Activated CD8-positive, alpha-beta memory T cell treated with anti-CD3 and anti-CD28 coated beads, Interleukin-2, amount 10 ng/mL, durations not matched to agents 7 days and 5 days (primary cell): ENCODE results near the gene CFAP92. TPM values are rescaled to one million over a fixed set of nuclear protein-coding genes. Genes with fewer than 3 reads are reported as not detected.

ENCODE experiments used
- ATAC-seq: fragments of 150-1000 bp; cut with Tn5 transposase; one replicate; pipeline ENCODE4 v1.10.0; 2021; ENCODE audit warnings: moderate library complexity
- CTCF ChIA-PET: fragments of 350-600 bp; sonication (Branson Sonifier 250); formaldehyde crosslinking; loops from one replicate; lab custom pipeline; 2021; ENCODE audit warnings: antibody characterized with exemption; lab: Charles Lee
- DNase-seq: peaks from one replicate; pipeline ENCODE4 v3.0.0-alpha.2; 2020
- H3K27ac Mint-ChIP-seq: one replicate; pipeline ENCODE4 v1.8.0; 2021; ENCODE audit warnings: mild to moderate bottlenecking, mixed read lengths
- H3K27me3 Mint-ChIP-seq: one replicate; pipeline ENCODE4 v1.8.0; 2021; ENCODE audit warnings: mixed read lengths
- H3K36me3 Mint-ChIP-seq: one replicate; pipeline ENCODE4 v1.8.0; 2021; ENCODE audit warnings: mild to moderate bottlenecking, mixed read lengths
- H3K4me1 Mint-ChIP-seq: one replicate; pipeline ENCODE4 v1.8.0; 2021; ENCODE audit warnings: mixed read lengths
- H3K4me3 Mint-ChIP-seq: one replicate; pipeline ENCODE4 v1.8.0; 2021; ENCODE audit warnings: mild to moderate bottlenecking, moderate library complexity, mixed read lengths
- H3K9me3 Mint-ChIP-seq: one replicate; pipeline ENCODE4 v1.8.0; 2022; ENCODE audit warnings: low read depth, mixed read lengths
- total RNA-seq, 2 experiments: library from RNA; stranded (reverse); gene quantifications; one replicate each; pipeline ENCODE4 v1.2.3, GENCODE V29; 2021

Gene CFAP92
- total RNA-seq, 2 experiments from 2014 or later, result 0.12 TPM; not detected in 1

- H3K4me1 Mint-ChIP-seq, result peaks cover 34% of the 10 kb centered on the region
- ATAC-seq, result no peak
- no peaks in the 10 kb centered on the region for H3K9me3 Mint-ChIP-seq
- peak overlapping the region; percentile 55 for H3K27ac Mint-ChIP-seq
- CTCF ChIA-PET, result interaction anchor here (0.6 to 3.1 kb wide), 7 partner anchors 9 to 224 kb away, joined by 3 to 10 read pairs (median 4); no protein-coding TSS in a partner anchor
- no peak for DNase-seq
- peaks cover 1% of the 10 kb centered on the region for H3K36me3 Mint-ChIP-seq
- H3K27me3 Mint-ChIP-seq, result no peaks in the 10 kb centered on the region
- no peak overlapping the region for H3K4me3 Mint-ChIP-seq
Measured at GRCh38 chr3:129022114-129023007, 28.5 kb upstream of the CFAP92 start.

GRCh38 chr3:129021140-129021551 is 27.3 kb upstream of the CFAP92 start:
- Mint-ChIP-seq H3K27me3 (no peaks in the 10 kb centered on the region), H3K27ac (no peak overlapping the region), H3K4me3 (no peak overlapping the region), H3K4me1 (peaks cover 36% of the 10 kb centered on the region), H3K36me3 (peaks cover 1% of the 10 kb centered on the region), H3K9me3 (no peaks in the 10 kb centered on the region)
- ATAC-seq, result no peak
- CTCF ChIA-PET, result interaction anchor here (0.8 to 3.1 kb wide), 2 partner anchors 32 to 50 kb away, joined by 3 to 10 read pairs; no protein-coding TSS in a partner anchor
- DNase-seq, result no peak

GRCh38 chr3:129020691-129021090 is 26.8 kb upstream of the CFAP92 start:
- Mint-ChIP-seq H3K36me3 (peaks cover 1% of the 10 kb centered on the region), H3K4me1 (peaks cover 36% of the 10 kb centered on the region)
- CTCF ChIA-PET, result interaction anchor here (1.0 to 3.1 kb wide), 2 partner anchors 32 to 50 kb away, joined by 4 to 10 read pairs; no protein-coding TSS in a partner anchor

DNA sequence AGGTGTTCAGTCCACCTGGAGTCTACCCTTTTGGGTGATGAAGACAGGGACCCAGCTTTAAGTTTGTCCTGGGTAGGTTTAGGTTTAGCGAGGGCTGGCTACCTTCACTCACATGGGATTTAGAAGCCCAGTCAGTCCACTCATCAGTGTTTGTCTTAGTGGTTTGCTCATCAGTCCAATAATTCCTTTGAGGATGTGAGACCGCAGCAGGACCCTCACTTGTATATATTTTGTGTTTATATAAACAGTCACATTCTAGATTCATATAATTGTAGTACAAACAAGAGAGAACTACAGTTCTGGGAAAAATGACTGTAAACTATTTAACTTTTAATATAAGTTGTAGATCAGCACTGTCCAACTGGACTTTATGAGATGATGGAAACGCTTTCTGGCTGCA is 25.4 kb upstream of the CFAP92 start:
- Mint-ChIP-seq H3K36me3 (no peaks in the 10 kb centered on the region), H3K27ac (no peak overlapping the region), H3K27me3 (no peaks in the 10 kb centered on the region), H3K4me3 (no peak overlapping the region), H3K4me1 (peaks cover 51% of the 10 kb centered on the region), H3K9me3 (no peaks in the 10 kb centered on the region)
- ATAC-seq (no peak), DNase-seq (no peak)
- CTCF ChIA-PET, result interaction anchor here (1.1 to 4.8 kb wide), 3 partner anchors 14 to 297 kb away, joined by 3 to 66 read pairs (median 10); a partner anchor contains a TSS

More at GRCh38 chr3:129020691-129021090, 26.8 kb upstream of the CFAP92 start:
- Mint-ChIP-seq H3K27me3 (no peaks in the 10 kb centered on the region), H3K27ac (no peak overlapping the region), H3K9me3 (no peaks in the 10 kb centered on the region), H3K4me3 (no peak overlapping the region)
- ATAC-seq (no peak), DNase-seq (no peak)

- H3K27me3 Mint-ChIP-seq, result no peaks in the 10 kb centered on the region
- H3K9me3 Mint-ChIP-seq, result no peaks in the 10 kb centered on the region
- H3K27ac Mint-ChIP-seq, result no peak overlapping the region
- CTCF ChIA-PET, result interaction anchor here (1.1 to 4.8 kb wide), 2 partner anchors 14 to 298 kb away, joined by 3 to 66 read pairs; a partner anchor contains a TSS
- ATAC-seq (no peak), DNase-seq (no peak)
- H3K36me3 Mint-ChIP-seq, result no peaks in the 10 kb centered on the region
- H3K4me1 Mint-ChIP-seq, result peaks cover 51% of the 10 kb centered on the region
- no peak overlapping the region for H3K4me3 Mint-ChIP-seq
Measured at GRCh38 chr3:129018751-129019150, 24.9 kb upstream of the CFAP92 start.

GRCh38 chr3:129018271-129018670 is 24.4 kb upstream of the CFAP92 start:
- H3K27me3 Mint-ChIP-seq, result no peaks in the 10 kb centered on the region
- no peaks in the 10 kb centered on the region for H3K36me3 Mint-ChIP-seq
- H3K4me1 Mint-ChIP-seq, result peaks cover 52% of the 10 kb centered on the region
- H3K4me3 Mint-ChIP-seq, result no peak overlapping the region
- CTCF ChIA-PET, result interaction anchor here (1.1 to 6.5 kb wide), 3 partner anchors 8 to 298 kb away, joined by 3 to 111 read pairs (median 66); a partner anchor contains a TSS
- DNase-seq (no peak), ATAC-seq (no peak)
- H3K27ac Mint-ChIP-seq, result no peak overlapping the region
- no peaks in the 10 kb centered on the region for H3K9me3 Mint-ChIP-seq

DNA sequence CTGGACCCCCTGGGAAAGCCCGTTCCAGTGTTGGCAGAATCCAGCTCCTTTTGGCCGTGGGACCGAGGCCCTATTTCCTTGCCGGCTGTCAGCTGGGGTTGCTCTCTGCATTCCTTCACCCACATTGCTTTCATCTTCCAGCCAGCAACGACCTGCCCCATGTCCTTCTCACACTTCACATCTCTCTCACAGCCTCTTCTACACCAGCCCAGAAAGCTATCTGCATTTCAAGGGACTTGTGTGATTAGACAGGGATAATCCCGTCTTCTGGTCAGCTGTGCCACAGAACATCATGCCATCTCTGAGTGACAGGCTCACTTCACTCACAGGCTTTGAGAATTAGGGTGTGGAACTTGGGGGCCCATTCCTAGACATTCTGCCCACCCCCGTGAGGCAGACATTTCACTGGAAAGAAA is 23.6 kb upstream of the CFAP92 start:
- H3K4me3 Mint-ChIP-seq, result no peak overlapping the region
- H3K27ac Mint-ChIP-seq, result peak overlapping the region; percentile 95
- H3K27me3 Mint-ChIP-seq, result no peaks in the 10 kb centered on the region
- ATAC-seq (no peak), DNase-seq (no peak)
- CTCF ChIA-PET, result interaction anchor here (1.1 to 6.5 kb wide), 11 partner anchors 9 to 229 kb away, joined by 3 to 111 read pairs (median 8); no protein-coding TSS in a partner anchor
- H3K9me3 Mint-ChIP-seq, result no peaks in the 10 kb centered on the region
- peaks cover 46% of the 10 kb centered on the region for H3K4me1 Mint-ChIP-seq
- no peaks in the 10 kb centered on the region for H3K36me3 Mint-ChIP-seq

- Mint-ChIP-seq H3K4me1 (peaks cover 40% of the 10 kb centered on the region), H3K36me3 (no peaks in the 10 kb centered on the region), H3K9me3 (no peaks in the 10 kb centered on the region), H3K27me3 (no peaks in the 10 kb centered on the region), H3K27ac (peak overlapping the region; percentile 95), H3K4me3 (no peak overlapping the region)
- DNase-seq (peak; percentile 70), ATAC-seq (peak; percentile 27)
- CTCF ChIA-PET, result interaction anchor here (1.0 to 6.5 kb wide), 23 partner anchors 10 to 300 kb away, joined by 3 to 111 read pairs (median 5); partner anchors contain the start of genes CFAP92 and COPG1
Measured at GRCh38 chr3:129016720-129017483, 23.0 kb upstream of the CFAP92 start.

DNA sequence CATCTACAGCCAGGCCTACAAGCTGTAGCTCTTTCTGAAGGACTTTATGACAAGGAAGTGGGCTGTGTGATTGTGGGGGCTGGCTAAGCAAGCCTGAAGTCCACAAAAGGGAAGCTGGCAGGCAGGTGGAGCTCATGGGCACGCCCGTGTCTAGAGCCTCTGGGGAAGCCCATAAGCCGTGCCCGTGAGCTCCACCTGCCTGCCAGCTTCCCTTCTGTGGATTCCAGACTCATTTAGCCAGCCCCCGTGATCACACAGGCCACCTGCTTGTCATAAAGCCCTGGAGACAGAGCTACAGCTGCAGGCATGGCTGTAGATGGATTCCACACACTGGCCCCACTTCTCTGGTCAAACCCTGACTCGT is 22.5 kb upstream of the CFAP92 start:
- CTCF ChIA-PET, result interaction anchor here (0.6 to 6.5 kb wide), 26 partner anchors 10 to 300 kb away, joined by 3 to 111 read pairs (median 5); partner anchors contain the start of genes CFAP92, COPG1 and HMCES
- no peaks in the 10 kb centered on the region for H3K27me3 Mint-ChIP-seq
- peak; percentile 86 for DNase-seq
- H3K4me1 Mint-ChIP-seq, result peaks cover 38% of the 10 kb centered on the region
- peak overlapping the region; percentile 95 for H3K27ac Mint-ChIP-seq
- H3K9me3 Mint-ChIP-seq, result no peaks in the 10 kb centered on the region
- no peaks in the 10 kb centered on the region for H3K36me3 Mint-ChIP-seq
- peak; percentile 84 for ATAC-seq
- H3K4me3 Mint-ChIP-seq, result peak overlapping the region; percentile 66

DNA sequence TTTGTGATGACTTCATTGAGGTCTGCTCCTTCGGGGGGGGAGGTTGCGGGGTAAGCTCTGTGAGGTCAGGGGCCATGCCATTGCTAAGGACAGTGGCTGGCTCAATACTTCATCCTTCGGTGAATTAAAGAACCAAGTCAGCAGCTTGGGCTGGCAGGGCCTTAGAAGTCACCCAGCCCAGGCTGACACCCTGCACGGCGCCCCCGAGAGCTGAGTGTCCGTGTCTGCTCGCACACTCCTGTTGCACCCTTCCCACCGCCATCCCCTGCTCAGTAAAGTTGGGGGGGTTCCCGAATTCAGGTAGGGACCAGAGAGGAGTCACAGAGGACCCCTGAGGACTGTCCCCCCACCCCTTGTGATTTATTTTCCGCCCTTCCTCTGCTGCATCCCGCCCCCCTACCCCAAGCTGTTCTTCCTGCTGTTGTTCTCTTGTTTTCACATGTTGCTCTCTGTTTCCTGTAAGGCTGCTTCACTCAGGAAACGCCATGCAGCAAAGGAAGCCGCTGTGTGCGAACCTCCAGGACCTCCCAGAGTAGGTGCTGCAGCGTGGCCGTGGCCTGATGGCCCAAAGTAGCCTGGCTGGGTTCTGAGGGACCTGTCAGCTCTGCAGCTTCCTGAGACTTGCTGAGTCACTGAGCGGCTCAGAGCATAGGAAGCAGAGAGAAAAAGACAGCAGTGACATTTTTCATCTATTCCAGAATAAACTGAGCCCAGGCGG is 21.7 kb upstream of the CFAP92 start:
- H3K27me3 Mint-ChIP-seq, result no peaks in the 10 kb centered on the region
- DNase-seq, result peak; percentile 72
- H3K27ac Mint-ChIP-seq, result peak overlapping the region; percentile 95
- peaks cover 38% of the 10 kb centered on the region for H3K4me1 Mint-ChIP-seq
- H3K9me3 Mint-ChIP-seq, result no peaks in the 10 kb centered on the region
- peak overlapping the region; percentile 66 for H3K4me3 Mint-ChIP-seq
- H3K36me3 Mint-ChIP-seq, result no peaks in the 10 kb centered on the region
- ATAC-seq, result peak; percentile 63
- CTCF ChIA-PET, result interaction anchor here (0.6 to 6.5 kb wide), 24 partner anchors 10 to 301 kb away, joined by 3 to 111 read pairs (median 5); partner anchors contain the start of genes CFAP92, COPG1 and HMCES

GRCh38 chr3:129014793-129015345 is 21.0 kb upstream of the CFAP92 start:
- Mint-ChIP-seq H3K4me3 (no peak overlapping the region), H3K9me3 (no peaks in the 10 kb centered on the region), H3K36me3 (no peaks in the 10 kb centered on the region), H3K4me1 (peaks cover 38% of the 10 kb centered on the region), H3K27me3 (no peaks in the 10 kb centered on the region), H3K27ac (peak overlapping the region; percentile 95)
- CTCF ChIA-PET, result interaction anchor here (0.8 to 6.5 kb wide), 11 partner anchors 10 to 302 kb away, joined by 3 to 111 read pairs (median 10); partner anchors contain the start of gene COPG1
- ATAC-seq (no peak), DNase-seq (no peak)

DNA sequence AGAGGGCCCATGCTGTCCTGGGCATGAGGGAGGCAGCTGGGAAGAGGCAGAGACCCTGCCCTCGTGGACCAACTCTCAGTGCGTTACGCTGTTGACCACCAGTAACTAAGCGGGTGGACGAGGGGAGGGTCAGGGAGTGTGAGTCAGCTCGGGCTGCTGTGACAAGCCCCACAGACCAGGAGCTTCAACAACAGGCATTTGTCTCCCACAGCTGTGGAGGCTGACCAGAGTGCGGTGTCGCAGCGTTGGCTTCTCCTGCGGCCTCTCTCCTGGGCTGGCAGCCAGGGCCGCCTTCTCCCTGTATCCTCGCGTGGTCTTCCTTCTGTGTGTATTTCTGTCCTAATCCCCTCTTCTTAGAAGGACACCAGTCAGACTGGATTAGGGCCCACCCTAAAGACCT is 20.3 kb upstream of the CFAP92 start:
- Mint-ChIP-seq H3K27ac (peak overlapping the region; percentile 95), H3K9me3 (no peaks in the 10 kb centered on the region), H3K4me1 (peaks cover 38% of the 10 kb centered on the region), H3K27me3 (no peaks in the 10 kb centered on the region), H3K36me3 (no peaks in the 10 kb centered on the region), H3K4me3 (no peak overlapping the region)
- CTCF ChIA-PET, result interaction anchor here (0.8 to 6.5 kb wide), 6 partner anchors 12 to 231 kb away, joined by 3 to 111 read pairs (median 19); no protein-coding TSS in a partner anchor
- no peak for ATAC-seq
- DNase-seq, result no peak
